Glutamatergic neuron (in vitro differentiated cells): ENCODE results near the gene FSD2. TPM values are rescaled to one million over a fixed set of nuclear protein-coding genes. Genes with fewer than 3 reads are reported as not detected.

Experiments
- DNase-seq: peaks from one replicate; pipeline ENCODE4 v3.0.0; 2022
- H3K27ac Mint-ChIP-seq: one replicate; pipeline ENCODE4 v1.8.0; 2020; ENCODE audit warnings: mild to moderate bottlenecking, mixed read lengths, inconsistent platforms; ENCODE audit not compliant: unreplicated experiment
- H3K27me3 Mint-ChIP-seq: one replicate; pipeline ENCODE4 v1.8.0; 2020; ENCODE audit warnings: mild to moderate bottlenecking, moderate library complexity, mixed read lengths, inconsistent platforms; ENCODE audit not compliant: unreplicated experiment
- H3K36me3 Mint-ChIP-seq: one replicate; pipeline ENCODE4 v1.8.0; 2020; ENCODE audit warnings: mild to moderate bottlenecking, mixed read lengths, inconsistent platforms; ENCODE audit not compliant: unreplicated experiment
- H3K4me1 Mint-ChIP-seq: one replicate; pipeline ENCODE4 v1.8.0; 2020; ENCODE audit warnings: mild to moderate bottlenecking, low read depth, mixed read lengths, inconsistent platforms; ENCODE audit not compliant: unreplicated experiment
- H3K4me3 Mint-ChIP-seq: one replicate; pipeline ENCODE4 v1.8.0; 2020; ENCODE audit warnings: mild to moderate bottlenecking, mixed read lengths, inconsistent platforms; ENCODE audit not compliant: unreplicated experiment
- H3K9me3 Mint-ChIP-seq: one replicate; pipeline ENCODE4 v1.8.0; 2020; ENCODE audit warnings: mild to moderate bottlenecking, moderate library complexity, mixed read lengths, inconsistent platforms; ENCODE audit not compliant: unreplicated experiment
- total RNA-seq: library from RNA; stranded (reverse); fragmentation: NEBNext Ultra II Directional; extraction: Animal tissue kit (Norgen Biotek cat#: 25700); gene quantifications from one replicate; pipeline ENCODE4 v1.2.1, GENCODE V29; 2021; ENCODE audit not compliant: unreplicated experiment
- TF ChIP-seq, protein P1 (sequence below): fragments of 200-600 bp; sonication (generic); IDR thresholded peaks from one replicate; pipeline ENCODE4 v1.5.0; 2021; ENCODE audit not compliant: partially characterized antibody, unreplicated experiment

Gene FSD2
- total RNA-seq, 1 donor from 2014 or later: not detected

DNA sequence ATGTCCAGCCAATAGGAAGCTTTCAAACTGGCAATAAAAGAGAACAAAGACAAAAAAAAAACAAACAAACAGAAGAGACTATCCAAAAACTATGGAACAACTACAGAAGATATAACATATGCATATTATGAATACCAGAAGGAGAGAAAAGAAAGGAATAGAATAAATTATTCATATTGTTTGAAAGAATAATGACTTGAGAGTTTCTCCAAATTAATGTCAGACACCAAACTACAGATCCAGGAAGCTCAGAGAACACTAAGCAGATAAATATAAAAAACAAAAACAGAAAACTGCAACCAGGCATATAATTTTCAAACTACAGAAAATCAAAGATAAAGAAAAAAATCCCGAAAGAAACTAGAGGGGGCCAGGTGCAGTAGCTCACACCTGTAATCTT, 62.1 kb downstream of the FSD2 start:
- TF ChIP-seq, protein P1, sequence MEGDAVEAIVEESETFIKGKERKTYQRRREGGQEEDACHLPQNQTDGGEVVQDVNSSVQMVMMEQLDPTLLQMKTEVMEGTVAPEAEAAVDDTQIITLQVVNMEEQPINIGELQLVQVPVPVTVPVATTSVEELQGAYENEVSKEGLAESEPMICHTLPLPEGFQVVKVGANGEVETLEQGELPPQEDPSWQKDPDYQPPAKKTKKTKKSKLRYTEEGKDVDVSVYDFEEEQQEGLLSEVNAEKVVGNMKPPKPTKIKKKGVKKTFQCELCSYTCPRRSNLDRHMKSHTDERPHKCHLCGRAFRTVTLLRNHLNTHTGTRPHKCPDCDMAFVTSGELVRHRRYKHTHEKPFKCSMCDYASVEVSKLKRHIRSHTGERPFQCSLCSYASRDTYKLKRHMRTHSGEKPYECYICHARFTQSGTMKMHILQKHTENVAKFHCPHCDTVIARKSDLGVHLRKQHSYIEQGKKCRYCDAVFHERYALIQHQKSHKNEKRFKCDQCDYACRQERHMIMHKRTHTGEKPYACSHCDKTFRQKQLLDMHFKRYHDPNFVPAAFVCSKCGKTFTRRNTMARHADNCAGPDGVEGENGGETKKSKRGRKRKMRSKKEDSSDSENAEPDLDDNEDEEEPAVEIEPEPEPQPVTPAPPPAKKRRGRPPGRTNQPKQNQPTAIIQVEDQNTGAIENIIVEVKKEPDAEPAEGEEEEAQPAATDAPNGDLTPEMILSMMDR: no peak
- H3K4me1 Mint-ChIP-seq: no peaks in the 10 kb centered on the region
- H3K36me3 Mint-ChIP-seq: peaks cover 5% of the 10 kb centered on the region
- H3K27me3 Mint-ChIP-seq: no peaks in the 10 kb centered on the region
- H3K9me3 Mint-ChIP-seq: no peaks in the 10 kb centered on the region
- H3K27ac Mint-ChIP-seq: no peak overlapping the region
- DNase-seq: no peak
- H3K4me3 Mint-ChIP-seq: no peak overlapping the region

GRCh38 chr15:82742134-82742533, 63.7 kb downstream of the FSD2 start:
- Mint-ChIP-seq H3K36me3 (peaks cover 5% of the 10 kb centered on the region), H3K4me3 (no peak overlapping the region), H3K4me1 (no peaks in the 10 kb centered on the region), H3K27me3 (no peaks in the 10 kb centered on the region), H3K9me3 (no peaks in the 10 kb centered on the region), H3K27ac (no peak overlapping the region)
- no peak for DNase-seq
- TF ChIP-seq, protein P1: no peak

- Mint-ChIP-seq H3K27ac (no peak overlapping the region), H3K27me3 (no peaks in the 10 kb centered on the region), H3K4me1 (no peaks in the 10 kb centered on the region), H3K9me3 (no peaks in the 10 kb centered on the region), H3K36me3 (peaks cover 5% of the 10 kb centered on the region), H3K4me3 (no peak overlapping the region)
- DNase-seq: no peak
- TF ChIP-seq, protein P1: no peak
Observed at GRCh38 chr15:82739086-82739485, 66.8 kb downstream of the FSD2 start.

GRCh38 chr15:82737975-82738374, 67.9 kb downstream of the FSD2 start:
- DNase-seq: no peak
- TF ChIP-seq, protein P1: no peak
- Mint-ChIP-seq H3K4me1 (no peaks in the 10 kb centered on the region), H3K27me3 (no peaks in the 10 kb centered on the region), H3K9me3 (no peaks in the 10 kb centered on the region), H3K27ac (no peak overlapping the region), H3K4me3 (no peak overlapping the region), H3K36me3 (peaks cover 5% of the 10 kb centered on the region)

DNA sequence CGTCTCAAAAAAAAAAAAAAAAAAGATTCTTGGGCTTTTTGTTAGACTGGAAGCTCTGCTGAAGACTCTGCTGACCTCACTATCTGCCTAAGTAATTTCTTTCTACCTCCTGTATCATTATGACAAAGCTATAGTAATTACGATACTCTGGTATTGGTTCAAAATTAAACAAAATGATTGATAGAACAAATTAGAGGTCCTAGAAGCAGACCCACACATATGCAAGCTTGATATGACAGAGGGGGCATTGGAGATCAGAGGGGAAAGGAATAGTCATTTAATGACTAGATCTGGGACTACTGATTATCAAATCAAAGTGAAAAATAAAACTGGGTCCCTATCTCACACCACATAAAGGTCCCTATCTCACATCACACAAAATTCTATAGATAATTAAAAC, 74.3 kb downstream of the FSD2 start:
- no peaks in the 10 kb centered on the region for H3K4me1 Mint-ChIP-seq
- no peaks in the 10 kb centered on the region for H3K27me3 Mint-ChIP-seq
- no peak overlapping the region for H3K4me3 Mint-ChIP-seq
- DNase-seq: no peak
- H3K36me3 Mint-ChIP-seq: no peaks in the 10 kb centered on the region
- no peaks in the 10 kb centered on the region for H3K9me3 Mint-ChIP-seq
- H3K27ac Mint-ChIP-seq: no peak overlapping the region
- TF ChIP-seq, protein P1: no peak
